Astrocyte (in vitro differentiated cells and primary cell): ENCODE measurements around the gene HMCN1. TPM values are rescaled to one million over a fixed set of nuclear protein-coding genes. Genes with fewer than 3 reads are reported as not detected.

ENCODE experiments used
- DNase-seq: peaks from one replicate; pipeline ENCODE4 v3.0.0-alpha.2; 2010; ENCODE audit warnings: low read depth
- FAIRE-seq: peaks from 2 replicates; lab custom pipeline; 2011; peaks lifted over from hg19 to GRCh38; lab: Jason Lieb, UNC
- H2AFZ ChIP-seq: 2 replicates; pipeline ENCODE4 v1.6.0; 2012; ENCODE audit warnings: low read depth, low read length, inconsistent platforms
- H3K27ac ChIP-seq: 2 replicates; pipeline ENCODE4 v1.5.1; 2011; ENCODE audit warnings: low read depth, low read length, inconsistent platforms
- H3K27me3 ChIP-seq: 2 replicates; pipeline ENCODE4 v1.6.0; 2011; ENCODE audit warnings: low read length, inconsistent platforms; ENCODE audit not compliant: insufficient read depth
- H3K36me3 ChIP-seq: 2 replicates; pipeline ENCODE4 v1.5.1; 2011; ENCODE audit warnings: low read length, inconsistent platforms; ENCODE audit not compliant: insufficient read depth
- H3K4me1 ChIP-seq: 2 replicates; pipeline ENCODE4 v1.5.1; 2011; ENCODE audit warnings: low read length, inconsistent platforms; ENCODE audit not compliant: insufficient read depth
- H3K4me2 ChIP-seq: 2 replicates; pipeline ENCODE4 v1.6.0; 2012; ENCODE audit warnings: low read length, inconsistent platforms
- H3K4me3 ChIP-seq: 2 replicates; pipeline ENCODE4 v1.5.1; 2011; ENCODE audit warnings: low read depth, mild to moderate bottlenecking, low read length, inconsistent platforms; ENCODE audit not compliant: insufficient read depth
- H3K79me2 ChIP-seq: 2 replicates; pipeline ENCODE4 v1.6.0; 2012; ENCODE audit warnings: mild to moderate bottlenecking, low read length, inconsistent platforms; ENCODE audit not compliant: insufficient read depth
- H3K9ac ChIP-seq: 2 replicates; pipeline ENCODE4 v1.6.0; 2012; ENCODE audit warnings: mild to moderate bottlenecking, low read length, inconsistent platforms
- H3K9me3 ChIP-seq: 2 replicates; pipeline ENCODE4 v1.5.1; 2012; ENCODE audit warnings: low read depth, mild to moderate bottlenecking, low read length, inconsistent platforms; ENCODE audit not compliant: insufficient read depth
- H4K20me1 ChIP-seq: 2 replicates; pipeline ENCODE4 v1.6.0; 2012; ENCODE audit warnings: low read length, inconsistent platforms; ENCODE audit not compliant: insufficient read depth
- H3K27ac Mint-ChIP-seq: one replicate; pipeline ENCODE4 v1.8.0; 2021; ENCODE audit warnings: mild to moderate bottlenecking, mixed read lengths; ENCODE audit not compliant: unreplicated experiment
- H3K27me3 Mint-ChIP-seq: one replicate; pipeline ENCODE4 v1.8.0; 2021; ENCODE audit warnings: low read depth, mixed read lengths; ENCODE audit not compliant: unreplicated experiment
- H3K36me3 Mint-ChIP-seq: one replicate; pipeline ENCODE4 v1.8.0; 2021; ENCODE audit warnings: low read depth, mixed read lengths; ENCODE audit not compliant: unreplicated experiment
- H3K4me1 Mint-ChIP-seq: one replicate; pipeline ENCODE4 v1.8.0; 2021; ENCODE audit warnings: low read depth, mixed read lengths; ENCODE audit not compliant: unreplicated experiment
- H3K4me3 Mint-ChIP-seq: one replicate; pipeline ENCODE4 v1.8.0; 2021; ENCODE audit warnings: mild to moderate bottlenecking, moderate library complexity, mixed read lengths; ENCODE audit not compliant: unreplicated experiment
- H3K9me3 Mint-ChIP-seq: one replicate; pipeline ENCODE4 v1.8.0; 2021; ENCODE audit warnings: mild to moderate bottlenecking, mixed read lengths; ENCODE audit not compliant: unreplicated experiment
- CTCF ChIP-seq: IDR thresholded peaks from 2 replicates; pipeline ENCODE4 v1.5.1; 2011; ENCODE audit warnings: low read depth, mild to moderate bottlenecking, inconsistent platforms, low read length, moderate library complexity; ENCODE audit not compliant: insufficient read depth
- EZH2 ChIP-seq: IDR thresholded peaks from 2 replicates; pipeline ENCODE4 v1.6.1; 2012; ENCODE audit warnings: mild to moderate bottlenecking, low read length, inconsistent platforms; ENCODE audit not compliant: insufficient read depth
- total RNA-seq: library from RNA; stranded (reverse); gene quantifications from 2 replicates; pipeline ENCODE4 v1.2.1, GENCODE V29; 2021

The HMCN1 gene
- total RNA-seq, 1 donor from 2014 or later, result 19.7 TPM

GRCh38 chr1:186189156-186189555, 455.0 kb downstream of the HMCN1 start:
- Histone ChIP-seq H2AFZ (peak overlapping the region; percentile 38), H3K36me3 (no peaks in the 10 kb centered on the region), H4K20me1 (no peaks in the 10 kb centered on the region), H3K4me3 (no peak overlapping the region), H3K9me3 (no peaks in the 10 kb centered on the region), H3K4me2 (peak overlapping the region; percentile 24), H3K27me3 (no peaks in the 10 kb centered on the region), H3K27ac (peak overlapping the region; percentile 96), H3K9ac (peak overlapping the region; percentile 43), H3K4me1 (peaks cover 33% of the 10 kb centered on the region), H3K79me2 (no peaks in the 10 kb centered on the region)
- H3K36me3 Mint-ChIP-seq, result peaks cover 22% of the 10 kb centered on the region
- peaks cover 2% of the 10 kb centered on the region for H3K27me3 Mint-ChIP-seq
- no peak for DNase-seq
- TF ChIP-seq EZH2 (no peak), CTCF (no peak)
- peaks cover 48% of the 10 kb centered on the region for H3K4me1 Mint-ChIP-seq
- peak overlapping the region; percentile 98 for H3K27ac Mint-ChIP-seq
- peaks cover 13% of the 10 kb centered on the region for H3K9me3 Mint-ChIP-seq
- FAIRE-seq, result no peak
- H3K4me3 Mint-ChIP-seq, result no peak overlapping the region

GRCh38 chr1:186191511-186191910, 457.3 kb downstream of the HMCN1 start:
- DNase-seq, result no peak
- H3K9ac ChIP-seq, result no peak overlapping the region
- no peak for TF ChIP-seq CTCF
- no peak for TF ChIP-seq EZH2
- H3K4me2 ChIP-seq, result no peak overlapping the region
- peaks cover 35% of the 10 kb centered on the region for H3K4me1 ChIP-seq
- Mint-ChIP-seq H3K27me3 (peaks cover 2% of the 10 kb centered on the region), H3K36me3 (peaks cover 23% of the 10 kb centered on the region), H3K9me3 (peaks cover 16% of the 10 kb centered on the region), H3K4me3 (no peak overlapping the region), H3K4me1 (peaks cover 57% of the 10 kb centered on the region), H3K27ac (no peak overlapping the region)
- H2AFZ ChIP-seq, result no peak overlapping the region
- H4K20me1 ChIP-seq, result no peaks in the 10 kb centered on the region
- FAIRE-seq, result no peak
- no peak overlapping the region for H3K27ac ChIP-seq
- no peaks in the 10 kb centered on the region for H3K36me3 ChIP-seq
- no peaks in the 10 kb centered on the region for H3K27me3 ChIP-seq
- H3K79me2 ChIP-seq, result no peaks in the 10 kb centered on the region
- no peak overlapping the region for H3K4me3 ChIP-seq
- no peaks in the 10 kb centered on the region for H3K9me3 ChIP-seq

- peaks cover 39% of the 10 kb centered on the region for H3K4me1 Mint-ChIP-seq
- Histone ChIP-seq H3K4me2 (no peak overlapping the region), H4K20me1 (no peaks in the 10 kb centered on the region), H3K27ac (no peak overlapping the region), H3K4me1 (peaks cover 20% of the 10 kb centered on the region), H3K9ac (no peak overlapping the region), H3K4me3 (no peak overlapping the region), H2AFZ (no peak overlapping the region), H3K36me3 (no peaks in the 10 kb centered on the region), H3K79me2 (no peaks in the 10 kb centered on the region), H3K9me3 (no peaks in the 10 kb centered on the region), H3K27me3 (no peaks in the 10 kb centered on the region)
- DNase-seq, result no peak
- peaks cover 2% of the 10 kb centered on the region for H3K27me3 Mint-ChIP-seq
- peaks cover 18% of the 10 kb centered on the region for H3K9me3 Mint-ChIP-seq
- no peak for TF ChIP-seq EZH2
- no peak for TF ChIP-seq CTCF
- H3K36me3 Mint-ChIP-seq, result peaks cover 25% of the 10 kb centered on the region
- H3K4me3 Mint-ChIP-seq, result no peak overlapping the region
- H3K27ac Mint-ChIP-seq, result peak overlapping the region; percentile 83
- FAIRE-seq, result no peak
Observed at GRCh38 chr1:186193224-186193623, 459.0 kb downstream of the HMCN1 start.
